IMR-90 (cell line): Measurements from ENCODE around the gene ZCCHC3. TPM values are rescaled to one million over a fixed set of nuclear protein-coding genes. Genes with fewer than 3 reads are reported as not detected.

ENCODE experiments used
- ATAC-seq: fragments of 200-7000 bp; cut with Tn5 transposase; 2 replicates; pipeline ENCODE4 v1.9.1; 2020; ENCODE audit warnings: low read depth, mild to moderate bottlenecking, moderate library complexity
- BruUV-seq: library from RNA; stranded (reverse); fragments of 400-500 nt; replicated peaks from 2 replicates; lab custom pipeline; 2021; lab: Mats Ljungman, UMichigan
- CTCF ChIA-PET: fragments of 300-600 bp; formaldehyde crosslinking; extraction: SDS; loops from one replicate; lab custom pipeline; 2021; ENCODE audit warnings: antibody characterized with exemption; lab: Yijun Ruan, JAX
- POLR2A ChIA-PET: fragments of 300-600 bp; sonication (Branson Sonifier 250); formaldehyde crosslinking; loops from one replicate; lab custom pipeline; 2022; ENCODE audit warnings: antibody characterized with exemption; ENCODE audit not compliant: unreplicated experiment; lab: Charles Lee
- DNase-seq: peaks from one replicate; pipeline ENCODE4 v3.0.0; 2013
- H2AFZ ChIP-seq: replicated peaks from 2 replicates; pipeline ENCODE3; 2013; ENCODE audit warnings: low read length, mild to moderate bottlenecking; ENCODE audit not compliant: poor library complexity
- H2AK5ac ChIP-seq: 2 replicates; pipeline ENCODE4 v1.6.1; 2013; ENCODE audit warnings: low read depth, low read length, inconsistent platforms
- H2AK9ac ChIP-seq: replicated peaks from 2 replicates; pipeline ENCODE3; 2013; ENCODE audit warnings: mild to moderate bottlenecking, low read depth, low read length, moderate library complexity; ENCODE audit not compliant: poor library complexity
- H2BK120ac ChIP-seq: 2 replicates; pipeline ENCODE4 v1.6.1; 2013; ENCODE audit warnings: low read depth, low read length, inconsistent platforms
- H2BK15ac ChIP-seq: 3 replicates; pipeline ENCODE4 v1.6.1; 2013; ENCODE audit warnings: low read depth, low read length, inconsistent platforms
- H2BK20ac ChIP-seq: 2 replicates; pipeline ENCODE4 v1.6.1; 2013; ENCODE audit warnings: low read depth, mild to moderate bottlenecking, inconsistent platforms, low read length, moderate library complexity
- H2BK5ac ChIP-seq: 2 replicates; pipeline ENCODE4 v1.6.1; 2013; ENCODE audit warnings: mild to moderate bottlenecking, low read depth, low read length, inconsistent platforms; ENCODE audit not compliant: poor library complexity, severe bottlenecking
- H3K14ac ChIP-seq: replicated peaks from 2 replicates; pipeline ENCODE4 v1.6.1; 2013; ENCODE audit warnings: low read depth, low read length, inconsistent platforms
- H3K18ac ChIP-seq: 2 replicates; pipeline ENCODE4 v1.6.1; 2013; ENCODE audit warnings: low read depth, low read length, control low read depth
- H3K23ac ChIP-seq: 2 replicates; pipeline ENCODE4 v1.6.1; 2013; ENCODE audit warnings: low read depth, low read length, inconsistent platforms
- H3K27ac ChIP-seq: 2 replicates; pipeline ENCODE4 v1.5.1; 2013; ENCODE audit warnings: mild to moderate bottlenecking, control low read depth, low read length; ENCODE audit not compliant: insufficient read depth
- H3K27me3 ChIP-seq: 2 replicates; pipeline ENCODE4 v1.6.1; 2013; ENCODE audit warnings: low read length; ENCODE audit not compliant: control insufficient read depth, insufficient read depth
- H3K36me3 ChIP-seq: 2 replicates; pipeline ENCODE4 v1.6.1; 2013; ENCODE audit warnings: low read length, mixed read lengths; ENCODE audit not compliant: control insufficient read depth, insufficient read depth
- H3K4ac ChIP-seq: 2 replicates; pipeline ENCODE4 v1.6.1; 2013; ENCODE audit warnings: low read depth, low read length, inconsistent platforms
- H3K4me1 ChIP-seq: 2 replicates; pipeline ENCODE4 v1.6.1; 2013; ENCODE audit warnings: low read length, mixed read lengths; ENCODE audit not compliant: control insufficient read depth, insufficient read depth
- H3K4me2 ChIP-seq: 2 replicates; pipeline ENCODE4 v1.6.1; 2013; ENCODE audit warnings: low read depth, mild to moderate bottlenecking, control low read depth, low read length, moderate library complexity
- H3K4me3 ChIP-seq: 2 replicates; pipeline ENCODE4 v1.5.1; 2013; ENCODE audit warnings: low read depth, mild to moderate bottlenecking, control low read depth, low read length, moderate library complexity; ENCODE audit not compliant: insufficient read depth
- H3K56ac ChIP-seq: 2 replicates; pipeline ENCODE4 v1.6.1; 2013; ENCODE audit warnings: low read length, inconsistent platforms; ENCODE audit not compliant: insufficient read depth; ENCODE audit errors: extremely low read depth
- H3K79me1 ChIP-seq, 2 experiments: 2 replicates each; pipeline ENCODE4 v1.6.1; 2013; ENCODE audit warnings: low read length in 2 of 2, inconsistent platforms in 1 of 2, low read depth in 1 of 2
- H3K9ac ChIP-seq: 2 replicates; pipeline ENCODE4 v1.6.1; 2013; ENCODE audit warnings: low read depth, low read length, control low read depth
- H3K9me1 ChIP-seq: 2 replicates; pipeline ENCODE4 v1.6.1; 2013; ENCODE audit warnings: low read length, inconsistent platforms; ENCODE audit not compliant: insufficient read depth
- H3K9me3 ChIP-seq: 2 replicates; pipeline ENCODE4 v1.6.1; 2013; ENCODE audit warnings: low read length; ENCODE audit not compliant: control insufficient read depth, insufficient read depth
- H4K20me1 ChIP-seq: 2 replicates; pipeline ENCODE4 v1.6.1; 2013; ENCODE audit warnings: low read length, inconsistent platforms; ENCODE audit not compliant: insufficient read depth
- H4K5ac ChIP-seq: 2 replicates; pipeline ENCODE4 v1.6.1; 2013; ENCODE audit warnings: mild to moderate bottlenecking, low read depth, low read length, control low read depth
- H4K8ac ChIP-seq, 2 experiments: 2 replicates each; pipeline ENCODE4 v1.6.1; 2013; ENCODE audit warnings: low read depth in 2 of 2, low read length in 2 of 2, control low read depth in 1 of 2, inconsistent platforms in 1 of 2
- H4K91ac ChIP-seq: 2 replicates; pipeline ENCODE4 v1.6.1; 2013; ENCODE audit warnings: low read depth, low read length, inconsistent platforms; ENCODE audit not compliant: insufficient read depth
- BHLHE40 ChIP-seq: fragments of 150-350 bp; IDR thresholded peaks from 2 replicates; pipeline ENCODE4 v1.6.1; 2016; ENCODE audit warnings: mild to moderate bottlenecking, low read depth, low read length
- CTCF ChIP-seq: conservative IDR thresholded peaks from 2 replicates; pipeline ENCODE4 v1.5.1; 2012; ENCODE audit warnings: mild to moderate bottlenecking, low read depth, low read length, improper control_type of control experiment
- MAFK ChIP-seq: IDR thresholded peaks from 2 replicates; pipeline ENCODE4 v1.6.1; 2012; ENCODE audit warnings: low read depth, low read length, improper control_type of control experiment
- MAZ ChIP-seq: IDR thresholded peaks from 2 replicates; pipeline ENCODE4 v1.6.1; 2012; ENCODE audit warnings: low read depth, mild to moderate bottlenecking, low read length, improper control_type of control experiment, moderate library complexity, borderline replicate concordance
- RAD21 ChIP-seq: IDR thresholded peaks from 2 replicates; pipeline ENCODE4 v1.6.1; 2012; ENCODE audit warnings: low read length, improper control_type of control experiment
- SMC3 ChIP-seq: fragments of 150-350 bp; IDR thresholded peaks from 2 replicates; pipeline ENCODE4 v1.6.1; 2016; ENCODE audit warnings: low read depth, mild to moderate bottlenecking, antibody characterized with exemption, low read length, moderate library complexity
- WGBS, 2 experiments: methylation state at CpG; one replicate each; pipeline versions ENCODE4 v1.1.5 to v1.1.7; 2013; ENCODE audit warnings: missing lambda C conversion rate in 2 of 2; ENCODE audit not compliant: insufficient read length in 1 of 2; ENCODE audit errors: extremely low coverage in 2 of 2; 5-methylcytosine and 5-hydroxymethylcytosine counted together
- dilution Hi-C: fragments of 300-500 bp; cut with HindIII; formaldehyde crosslinking; loops from one replicate; pipeline ENCODE4 v1.14.3; 2018; ENCODE audit warnings: low sequenced_read_pairs; ENCODE audit not compliant: unreplicated experiment
- in situ Hi-C: fragments of 300-500 bp; cut with MboI; formaldehyde crosslinking; loops from 3 replicates; pipeline ENCODE4 v1.14.3; 2019; ENCODE audit warnings: low sequenced_read_pairs, inconsistent platforms, mixed read lengths
- intact Hi-C: fragments of 100-400 bp; cut with micrococcal nuclease; formaldehyde crosslinking; loops from 2 replicates; pipeline ENCODE4 v1.10.0; 2022
- polyA plus RNA-seq, 3 experiments: library from polyadenylated mRNA; depleted of rRNA; stranded (reverse); fragments of >200 nt; gene quantifications; 2 replicates each; pipeline ENCODE4 v1.2.3, GENCODE V29; 2012; ENCODE audit warnings: low replicate concordance in 1 of 3
- total RNA-seq: library from RNA; depleted of rRNA; stranded (reverse); fragments of >200 nt; gene quantifications from 2 replicates; pipeline ENCODE4 v1.2.3, GENCODE V29; 2012

The ZCCHC3 gene
- total and polyA plus RNA-seq, 2 of the 4 experiments (the other 2 are of a cell fraction): 8.2 to 10.9 TPM

- intact Hi-C loops (no loop called here), dilution Hi-C loops (no loop called here), in situ Hi-C loops (no loop called here)
- Histone ChIP-seq H3K4me1 (no peaks in the 10 kb centered on the region), H3K4me2 (no peak overlapping the region), H2BK15ac (no peak overlapping the region), H3K36me3 (no peaks in the 10 kb centered on the region), H3K23ac (no peak overlapping the region), H3K9ac (no peak overlapping the region), H4K20me1 (no peaks in the 10 kb centered on the region), H3K27ac (no peak overlapping the region), H3K9me1 (no peaks in the 10 kb centered on the region), H3K56ac (no peak overlapping the region), H2AK9ac (no peak overlapping the region), H2BK5ac (no peak overlapping the region), H4K5ac (no peak overlapping the region), H2BK20ac (no peak overlapping the region), H2BK120ac (no peak overlapping the region), H4K8ac (no peak overlapping the region), H3K14ac (no peak overlapping the region), H3K4me3 (no peak overlapping the region), H3K18ac (no peak overlapping the region), H4K91ac (no peak overlapping the region), H2AFZ (no peak overlapping the region), H3K27me3 (peaks cover 19% of the 10 kb centered on the region), H3K79me1 (no peaks in the 10 kb centered on the region), H3K9me3 (no peaks in the 10 kb centered on the region), H3K4ac (no peak overlapping the region), H2AK5ac (no peak overlapping the region)
- ATAC-seq (peak; percentile 40; the same call in 1 of the 2 replicates), DNase-seq (peak; percentile 16)
- BruUV-seq: no TSS peak
- CTCF ChIA-PET: no interaction called here
- TF ChIP-seq RAD21: peak; percentile 28; the same call in 1 of the 2 replicates
- TF ChIP-seq SMC3: peak; percentile 26; the same call in 1 of the 2 replicates
- no peak for TF ChIP-seq BHLHE40
- TF ChIP-seq MAZ: no peak
- TF ChIP-seq CTCF: 0 out of 2 replicates have a peak, but pooled peaks have one; percentile 25
- TF ChIP-seq MAFK: peak; percentile 82
- POLR2A ChIA-PET: interaction anchor here (0.6 kb wide), 1 partner anchor 70 kb away, joined by 12 read pairs; no protein-coding TSS in a partner anchor
- WGBS, 2 experiments: 44% methylated on average over 6 of the region's 8 CpGs; no CpG with 5 or more reads in 1 of the 2 experiments
These were observed 38.4 kb upstream of the ZCCHC3 start for GRCh38 chr20:258963-259362.
